GM12892 (cell line): ENCODE measurements around the gene DNM3.

Experiments used
- POLR2A ChIP-seq: IDR thresholded peaks from 2 replicates; pipeline ENCODE4 v1.6.1; 2011; ENCODE audit warnings: low read depth, low read length, control low read depth
- POLR2AphosphoS5 ChIP-seq: IDR thresholded peaks from 2 replicates; pipeline ENCODE4 v1.6.1; 2011; ENCODE audit warnings: low read depth, low read length, control low read depth

DNA sequence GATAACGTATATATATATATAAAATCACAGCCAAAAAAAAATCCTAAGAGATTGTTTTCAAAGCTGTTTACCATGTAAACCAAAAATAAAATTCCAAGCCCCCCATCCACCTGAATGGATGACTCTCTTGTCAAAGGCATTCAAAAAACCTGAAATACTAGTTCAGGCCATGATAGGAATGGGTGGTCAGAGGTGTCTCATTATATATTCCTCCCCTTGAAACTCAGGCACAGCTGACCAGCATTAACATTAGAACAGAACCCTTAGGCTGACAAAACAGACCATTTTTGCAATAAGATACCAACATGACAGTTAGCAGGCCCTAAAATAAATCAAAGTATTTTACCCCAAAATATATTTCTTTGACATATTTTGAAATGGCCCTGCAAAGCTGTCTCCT, 122.5 kb downstream of the DNM3 start:
- TF ChIP-seq POLR2A = no peak
- TF ChIP-seq POLR2AphosphoS5 = no peak
